Panc1 (cell line): ENCODE results near the gene MTA3. TPM values are rescaled to one million over a fixed set of nuclear protein-coding genes. Genes with fewer than 3 reads are reported as not detected.

Source experiments
- ATAC-seq: fragments of 200-7000 bp; cut with Tn5 transposase; 2 replicates; pipeline ENCODE4 v1.9.1; 2020; ENCODE audit warnings: mild to moderate bottlenecking, moderate library complexity
- BruUV-seq: library from RNA; stranded (reverse); fragments of 400-500 nt; replicated peaks from 2 replicates; lab custom pipeline; 2021; lab: Mats Ljungman, UMichigan
- CTCF ChIA-PET: fragments of 300-600 bp; sonication (Branson Sonifier 250); formaldehyde crosslinking; loops from one replicate; lab custom pipeline; 2022; ENCODE audit warnings: antibody characterized with exemption; lab: Charles Lee
- POLR2A ChIA-PET: fragments of 300-600 bp; sonication (Branson Sonifier 250); formaldehyde crosslinking; loops from one replicate; lab custom pipeline; 2022; ENCODE audit warnings: antibody characterized with exemption; lab: Charles Lee
- DNase-seq: peaks from one replicate; pipeline ENCODE4 v3.0.0-alpha.2; 2010; ENCODE audit warnings: low read depth, low spot score
- H3K27ac ChIP-seq: 2 replicates; pipeline ENCODE4 v1.5.1; 2011; ENCODE audit warnings: mild to moderate bottlenecking, low read length, inconsistent platforms
- H3K27me3 ChIP-seq: fragments of 200-500 bp; sonication (Bioruptor generic); 2 replicates; pipeline ENCODE4 v1.6.0; 2014; ENCODE audit warnings: low read length, inconsistent platforms; ENCODE audit not compliant: control insufficient read depth, insufficient read depth
- H3K36me3 ChIP-seq: fragments of 200-500 bp; sonication (Bioruptor generic); 2 replicates; pipeline ENCODE4 v1.5.1; 2014; ENCODE audit warnings: inconsistent platforms, mild to moderate bottlenecking, low read length, moderate library complexity; ENCODE audit not compliant: control insufficient read depth, insufficient read depth
- H3K4me1 ChIP-seq: 2 replicates; pipeline ENCODE4 v1.5.1; 2011; ENCODE audit warnings: inconsistent platforms, mild to moderate bottlenecking, low read length, moderate library complexity; ENCODE audit not compliant: control insufficient read depth, insufficient read depth
- H3K4me3 ChIP-seq, 2 experiments: 2 replicates each; pipeline ENCODE4 v1.5.1; 2011 to 2012; ENCODE audit warnings: low read depth in 2 of 2, low read length in 2 of 2, mild to moderate bottlenecking in 2 of 2, inconsistent platforms in 1 of 2, moderate library complexity in 1 of 2
- H3K9me3 ChIP-seq: fragments of 200-500 bp; sonication (Bioruptor generic); 2 replicates; pipeline ENCODE4 v1.5.1; 2014; ENCODE audit warnings: low read depth, mild to moderate bottlenecking, inconsistent platforms, low read length, moderate library complexity; ENCODE audit not compliant: control insufficient read depth, insufficient read depth
- CTCF ChIP-seq: fragments of 450-650 bp; IDR thresholded peaks from 2 replicates; pipeline ENCODE4 v1.5.1; 2017; ENCODE audit warnings: mild to moderate bottlenecking
- POLR2AphosphoS5 ChIP-seq: IDR thresholded peaks from 2 replicates; pipeline ENCODE4 v1.6.1; 2012; ENCODE audit warnings: mild to moderate bottlenecking, low read depth, low read length, moderate library complexity
- REST ChIP-seq, 2 experiments: IDR thresholded peaks; 2 replicates each; pipeline ENCODE4 v1.6.1; 2011 to 2012; ENCODE audit warnings: low read depth in 2 of 2, control low read depth in 1 of 2, low read length in 1 of 2, mild to moderate bottlenecking in 1 of 2, moderate library complexity in 1 of 2; ENCODE audit not compliant: insufficient read depth in 1 of 2
- SIN3A ChIP-seq: IDR thresholded peaks from 2 replicates; pipeline ENCODE4 v1.6.1; 2012; ENCODE audit warnings: low read depth, mild to moderate bottlenecking, low read length, moderate library complexity, borderline replicate concordance; ENCODE audit not compliant: insufficient read depth
- TCF7L2 ChIP-seq: IDR thresholded peaks from 2 replicates; pipeline ENCODE4 v1.6.1; 2011; ENCODE audit warnings: mild to moderate bottlenecking, low read depth, low read length, inconsistent platforms
- in situ Hi-C: cut with HindIII; loops from 2 replicates; pipeline ENCODE4 v1.10.0; 2016; ENCODE audit warnings: low sequenced_read_pairs, low pct_unique_long_range_greater_than_20kb
- intact Hi-C: fragments of 100-400 bp; cut with micrococcal nuclease; formaldehyde crosslinking; loops from one replicate; pipeline ENCODE4 v1.10.0; 2022; ENCODE audit not compliant: unreplicated experiment
- total RNA-seq: library from RNA; stranded (reverse); gene quantifications from one replicate; pipeline ENCODE4 v1.2.1, GENCODE V29; 2021; ENCODE audit not compliant: unreplicated experiment

The MTA3 gene
- total RNA-seq, 1 experiment from 2014 or later, result 65.6 TPM

GRCh38 chr2:42756150-42756775, 187.8 kb downstream of the MTA3 start:
- ATAC-seq, result no peak
- TF ChIP-seq TCF7L2, result no peak
- no peak for TF ChIP-seq CTCF
- no peak for TF ChIP-seq SIN3A
- TF ChIP-seq POLR2AphosphoS5, result no peak
- Histone ChIP-seq H3K36me3 (no peaks in the 10 kb centered on the region), H3K4me3 (no peak overlapping the region), H3K27ac (no peak overlapping the region), H3K4me1 (no peaks in the 10 kb centered on the region), H3K9me3 (no peaks in the 10 kb centered on the region), H3K27me3 (no peaks in the 10 kb centered on the region)
- no peak for DNase-seq
- intact Hi-C loops, result no loop called here
- POLR2A ChIA-PET, result no interaction called here
- CTCF ChIA-PET, result no interaction called here
- in situ Hi-C loops, result no loop called here
- BruUV-seq, result no TSS peak

GRCh38 chr2:42756966-42757513, 188.6 kb downstream of the MTA3 start:
- POLR2A ChIA-PET, result no interaction called here
- Histone ChIP-seq H3K9me3 (no peaks in the 10 kb centered on the region), H3K27ac (no peak overlapping the region), H3K4me3 (no peak overlapping the region), H3K27me3 (no peaks in the 10 kb centered on the region), H3K36me3 (no peaks in the 10 kb centered on the region), H3K4me1 (no peaks in the 10 kb centered on the region)
- in situ Hi-C loops (no loop called here), intact Hi-C loops (no loop called here)
- no peak for ATAC-seq
- CTCF ChIA-PET, result no interaction called here
- BruUV-seq, result no TSS peak
- DNase-seq, result no peak
- no peak for TF ChIP-seq REST (IDR thresholded peaks at IDR 0.05; ENCODE audit: insufficient read depth in 1 of 2, low read depth in 2 of 2, low read length in 1 of 2)
- no peak for TF ChIP-seq TCF7L2
- TF ChIP-seq CTCF, result no peak
- no peak for TF ChIP-seq SIN3A
- no peak for TF ChIP-seq POLR2AphosphoS5
